Thoracic aorta (tissue), 2 donors: ENCODE data around the gene COPZ1. TPM values are rescaled to one million over a fixed set of nuclear protein-coding genes. Genes with fewer than 3 reads are reported as not detected.

Source experiments
- ATAC-seq: fragments of 150-250 bp; one replicate; pipeline ENCODE4 v1.8.0; 2017; ENCODE audit warnings: low read depth; ENCODE audit not compliant: insufficient number of reproducible peaks, low FRiP score
- DNase-seq: peaks from one replicate; pipeline ENCODE4 v3.0.0-alpha.2; 2020; ENCODE audit warnings: low spot score
- H3K27ac ChIP-seq, 2 donors: fragments of 200-600 bp; sonication (generic); 1 replicate in 1 of 2; 2 replicates in 1 of 2; pipeline ENCODE4 v1.5.1; 2016; ENCODE audit warnings: mild to moderate bottlenecking in 2 of 2, moderate library complexity in 2 of 2
- H3K27me3 ChIP-seq: fragments of 200-600 bp; sonication (generic); replicated peaks from 2 replicates; pipeline ENCODE4 v1.6.0; 2016; ENCODE audit warnings: mild to moderate bottlenecking; ENCODE audit not compliant: insufficient read depth
- H3K36me3 ChIP-seq: fragments of 200-600 bp; sonication (generic); one replicate; pipeline ENCODE4 v1.5.1; 2016
- H3K4me1 ChIP-seq, 2 donors: fragments of 200-600 bp; sonication (generic); 1 replicate in 1 of 2; 2 replicates in 1 of 2; pipeline versions ENCODE4 v1.5.1 to v1.6.0; 2016; ENCODE audit warnings: low read depth in 2 of 2, mild to moderate bottlenecking in 1 of 2; ENCODE audit not compliant: control insufficient read depth in 1 of 2
- H3K4me3 ChIP-seq: fragments of 200-600 bp; sonication (generic); 2 replicates; pipeline ENCODE4 v1.5.1; 2016; ENCODE audit warnings: mild to moderate bottlenecking
- H3K9me3 ChIP-seq: fragments of 200-600 bp; sonication (generic); 2 replicates; pipeline ENCODE4 v1.5.1; 2016
- CTCF ChIP-seq: fragments of 200-600 bp; sonication (generic); IDR thresholded peaks from one replicate; pipeline ENCODE4 v1.5.1; 2019; ENCODE audit warnings: antibody characterized with exemption
- total RNA-seq, 2 donors: library from RNA; depleted of rRNA; stranded (reverse); fragments of >200 nt; gene quantifications; one replicate each; pipeline versions ENCODE4 v1.1.0 to v1.2.3, GENCODE V29; 2016

COPZ1 gene
- total RNA-seq, 2 donors from 2014 or later: 38.7 to 59.4 TPM

- H3K4me1 ChIP-seq: no peaks in the 10 kb centered on the region
- TF ChIP-seq CTCF: no peak
- H3K36me3 ChIP-seq: peaks cover under 1% of the 10 kb centered on the region
- H3K27me3 ChIP-seq: no peaks in the 10 kb centered on the region
- no peak overlapping the region for H3K4me3 ChIP-seq
- DNase-seq: no peak
- no peak for ATAC-seq
- no peak overlapping the region for H3K27ac ChIP-seq
- no peaks in the 10 kb centered on the region for H3K9me3 ChIP-seq
These were observed 32.0 kb upstream of the COPZ1 start for GRCh38 chr12:54292931-54293241.

GRCh38 chr12:54294152-54294952, 30.6 kb upstream of the COPZ1 start:
- H3K27ac ChIP-seq: no peak overlapping the region
- TF ChIP-seq CTCF: peak; percentile 60
- ATAC-seq (no peak), DNase-seq (no peak)
- no peaks in the 10 kb centered on the region for H3K27me3 ChIP-seq
- H3K4me1 ChIP-seq: no peaks in the 10 kb centered on the region
- H3K4me3 ChIP-seq: no peak overlapping the region
- H3K36me3 ChIP-seq: no peaks in the 10 kb centered on the region
- no peaks in the 10 kb centered on the region for H3K9me3 ChIP-seq

GRCh38 chr12:54294953-54295566, 29.9 kb upstream of the COPZ1 start:
- DNase-seq (no peak), ATAC-seq (no peak)
- Histone ChIP-seq H3K36me3 (no peaks in the 10 kb centered on the region), H3K27ac (no peak overlapping the region), H3K27me3 (no peaks in the 10 kb centered on the region), H3K4me1 (no peaks in the 10 kb centered on the region), H3K4me3 (no peak overlapping the region), H3K9me3 (no peaks in the 10 kb centered on the region)
- TF ChIP-seq CTCF: no peak

- Histone ChIP-seq H3K27me3 (no peaks in the 10 kb centered on the region), H3K36me3 (no peaks in the 10 kb centered on the region), H3K4me1 (peaks cover 7 to 11% of the 10 kb centered on the region in 2 donors), H3K9me3 (no peaks in the 10 kb centered on the region), H3K27ac (no peak overlapping the region), H3K4me3 (no peak overlapping the region)
- ATAC-seq (no peak), DNase-seq (no peak)
- no peak for TF ChIP-seq CTCF
These were observed 28.4 kb upstream of the COPZ1 start for GRCh38 chr12:54296393-54297099.

GRCh38 chr12:54298904-54299303, 26.0 kb upstream of the COPZ1 start:
- TF ChIP-seq CTCF: no peak
- DNase-seq (no peak), ATAC-seq (no peak)
- Histone ChIP-seq H3K9me3 (no peaks in the 10 kb centered on the region), H3K36me3 (no peaks in the 10 kb centered on the region), H3K27ac (no peak overlapping the region), H3K4me1 (peaks cover 7 to 11% of the 10 kb centered on the region in 2 donors), H3K4me3 (no peak overlapping the region), H3K27me3 (no peaks in the 10 kb centered on the region)
